HG03095 (cell line): ENCODE measurements around the gene FAM222A.

Experiments used
- ATAC-seq: cut with Tn5 transposase; IDR thresholded peaks from one replicate; pipeline ENCODE4 v1.9.1; 2021; ENCODE audit warnings: moderate library complexity; ENCODE audit not compliant: unreplicated experiment

Gene FAM222A

GRCh38 chr12:109724321-109724892 is 10.8 kb downstream of the FAM222A start:
- ATAC-seq = no peak

- no peak for ATAC-seq
Measured at GRCh38 chr12:109725321-109726105, 11.9 kb downstream of the FAM222A start.

GRCh38 chr12:109726106-109726497 is 12.5 kb downstream of the FAM222A start:
- ATAC-seq = no peak

GRCh38 chr12:109726511-109727038 is 12.9 kb downstream of the FAM222A start:
- ATAC-seq = no peak

GRCh38 chr12:109727039-109727723 is 13.6 kb downstream of the FAM222A start:
- no peak for ATAC-seq

GRCh38 chr12:109727746-109728726 is 14.4 kb downstream of the FAM222A start:
- ATAC-seq = no peak

GRCh38 chr12:109728921-109729320 is 15.3 kb downstream of the FAM222A start:
- no peak for ATAC-seq

GRCh38 chr12:109729371-109729781 is 15.8 kb downstream of the FAM222A start:
- no peak for ATAC-seq

- ATAC-seq = no peak
Measured at GRCh38 chr12:109729801-109730200, 16.2 kb downstream of the FAM222A start.

- ATAC-seq = no peak
Measured at GRCh38 chr12:109730306-109731145, 16.9 kb downstream of the FAM222A start.

GRCh38 chr12:109731231-109731731 is 17.7 kb downstream of the FAM222A start:
- no peak for ATAC-seq

GRCh38 chr12:109731806-109732205 is 18.2 kb downstream of the FAM222A start:
- ATAC-seq = no peak

- ATAC-seq = no peak
Measured at GRCh38 chr12:109732321-109733305, 19.0 kb downstream of the FAM222A start.

GRCh38 chr12:109734219-109735000 is 20.8 kb downstream of the FAM222A start:
- ATAC-seq = no peak

GRCh38 chr12:109735051-109735521 is 21.5 kb downstream of the FAM222A start:
- no peak for ATAC-seq

GRCh38 chr12:109735825-109736551 is 22.4 kb downstream of the FAM222A start:
- ATAC-seq = no peak
